Measurements from ENCODE around the gene CNTNAP5.

Gene CNTNAP5

GRCh38 chr2:124536591-124536990 is 511.5 kb downstream of the CNTNAP5 start:
- no peak for DNase-seq
- Histone ChIP-seq H3K27me3 (replicated peaks; ENCODE audit: control insufficient read depth, insufficient read depth, low read length, poor library complexity, severe bottlenecking) (no peaks in the 10 kb centered on the region), H3K27ac (ENCODE audit: insufficient read depth, low read length, poor library complexity, severe bottlenecking) (no peak overlapping the region), H3K9me3 (ENCODE audit: control insufficient read depth, low read length) (no peaks in the 10 kb centered on the region), H3K4me1 (ENCODE audit: control insufficient read depth, insufficient read depth, low read length, poor library complexity, severe bottlenecking) (no peaks in the 10 kb centered on the region), H3K36me3 (ENCODE audit: control insufficient read depth, insufficient read depth, low read length) (no peaks in the 10 kb centered on the region), H3K4me3 (ENCODE audit: insufficient read depth, low read depth, low read length, poor library complexity, severe bottlenecking) (no peak overlapping the region)

- no peaks in the 10 kb centered on the region for H3K9me3 ChIP-seq (ENCODE audit: control insufficient read depth, low read length)
- no peaks in the 10 kb centered on the region for H3K4me1 ChIP-seq (ENCODE audit: control insufficient read depth, insufficient read depth, low read length, poor library complexity, severe bottlenecking)
- DNase-seq, result no peak
- no peak overlapping the region for H3K4me3 ChIP-seq (ENCODE audit: insufficient read depth, low read depth, low read length, poor library complexity, severe bottlenecking)
- no peak overlapping the region for H3K27ac ChIP-seq (ENCODE audit: insufficient read depth, low read length, poor library complexity, severe bottlenecking)
- no peaks in the 10 kb centered on the region for H3K36me3 ChIP-seq (ENCODE audit: control insufficient read depth, insufficient read depth, low read length)
- H3K27me3 ChIP-seq (replicated peaks; ENCODE audit: control insufficient read depth, insufficient read depth, low read length, poor library complexity, severe bottlenecking), result no peaks in the 10 kb centered on the region
Observed at GRCh38 chr2:124538549-124538948, 513.5 kb downstream of the CNTNAP5 start.

GRCh38 chr2:124540805-124541204 is 515.7 kb downstream of the CNTNAP5 start:
- Histone ChIP-seq H3K36me3 (ENCODE audit: control insufficient read depth, insufficient read depth, low read length) (no peaks in the 10 kb centered on the region), H3K9me3 (ENCODE audit: control insufficient read depth, low read length) (no peaks in the 10 kb centered on the region), H3K27ac (ENCODE audit: insufficient read depth, low read length, poor library complexity, severe bottlenecking) (no peak overlapping the region), H3K27me3 (replicated peaks; ENCODE audit: control insufficient read depth, insufficient read depth, low read length, poor library complexity, severe bottlenecking) (no peaks in the 10 kb centered on the region), H3K4me1 (ENCODE audit: control insufficient read depth, insufficient read depth, low read length, poor library complexity, severe bottlenecking) (no peaks in the 10 kb centered on the region), H3K4me3 (ENCODE audit: insufficient read depth, low read depth, low read length, poor library complexity, severe bottlenecking) (no peak overlapping the region)
- no peak for DNase-seq

GRCh38 chr2:124542932-124543640 is 518.0 kb downstream of the CNTNAP5 start:
- Histone ChIP-seq H3K36me3 (ENCODE audit: control insufficient read depth, insufficient read depth, low read length) (no peaks in the 10 kb centered on the region), H3K4me3 (ENCODE audit: insufficient read depth, low read depth, low read length, poor library complexity, severe bottlenecking) (no peak overlapping the region), H3K27ac (ENCODE audit: insufficient read depth, low read length, poor library complexity, severe bottlenecking) (no peak overlapping the region), H3K9me3 (ENCODE audit: control insufficient read depth, low read length) (no peaks in the 10 kb centered on the region), H3K27me3 (replicated peaks; ENCODE audit: control insufficient read depth, insufficient read depth, low read length, poor library complexity, severe bottlenecking) (no peaks in the 10 kb centered on the region), H3K4me1 (ENCODE audit: control insufficient read depth, insufficient read depth, low read length, poor library complexity, severe bottlenecking) (no peaks in the 10 kb centered on the region)
- no peak for DNase-seq

GRCh38 chr2:124547700-124548099 is 522.6 kb downstream of the CNTNAP5 start:
- DNase-seq, result no peak
- H3K4me3 ChIP-seq (ENCODE audit: insufficient read depth, low read depth, low read length, poor library complexity, severe bottlenecking), result no peak overlapping the region
- H3K36me3 ChIP-seq (ENCODE audit: control insufficient read depth, insufficient read depth, low read length), result no peaks in the 10 kb centered on the region
- no peaks in the 10 kb centered on the region for H3K4me1 ChIP-seq (ENCODE audit: control insufficient read depth, insufficient read depth, low read length, poor library complexity, severe bottlenecking)
- H3K27ac ChIP-seq (ENCODE audit: insufficient read depth, low read length, poor library complexity, severe bottlenecking), result no peak overlapping the region
- H3K27me3 ChIP-seq (replicated peaks; ENCODE audit: control insufficient read depth, insufficient read depth, low read length, poor library complexity, severe bottlenecking), result no peaks in the 10 kb centered on the region
- no peaks in the 10 kb centered on the region for H3K9me3 ChIP-seq (ENCODE audit: control insufficient read depth, low read length)

GRCh38 chr2:124558277-124558905 is 533.3 kb downstream of the CNTNAP5 start:
- Histone ChIP-seq H3K27ac (ENCODE audit: insufficient read depth, low read length, poor library complexity, severe bottlenecking) (no peak overlapping the region), H3K4me3 (ENCODE audit: insufficient read depth, low read depth, low read length, poor library complexity, severe bottlenecking) (no peak overlapping the region), H3K9me3 (ENCODE audit: control insufficient read depth, low read length) (no peaks in the 10 kb centered on the region), H3K4me1 (ENCODE audit: control insufficient read depth, insufficient read depth, low read length, poor library complexity, severe bottlenecking) (no peaks in the 10 kb centered on the region), H3K27me3 (replicated peaks; ENCODE audit: control insufficient read depth, insufficient read depth, low read length, poor library complexity, severe bottlenecking) (no peaks in the 10 kb centered on the region), H3K36me3 (ENCODE audit: control insufficient read depth, insufficient read depth, low read length) (no peaks in the 10 kb centered on the region)
- DNase-seq, result no peak

GRCh38 chr2:124559236-124559635 is 534.1 kb downstream of the CNTNAP5 start:
- H3K36me3 ChIP-seq (ENCODE audit: control insufficient read depth, insufficient read depth, low read length), result no peaks in the 10 kb centered on the region
- no peak overlapping the region for H3K4me3 ChIP-seq (ENCODE audit: insufficient read depth, low read depth, low read length, poor library complexity, severe bottlenecking)
- H3K9me3 ChIP-seq (ENCODE audit: control insufficient read depth, low read length), result no peaks in the 10 kb centered on the region
- no peak overlapping the region for H3K27ac ChIP-seq (ENCODE audit: insufficient read depth, low read length, poor library complexity, severe bottlenecking)
- no peak for DNase-seq
- no peaks in the 10 kb centered on the region for H3K27me3 ChIP-seq (replicated peaks; ENCODE audit: control insufficient read depth, insufficient read depth, low read length, poor library complexity, severe bottlenecking)
- no peaks in the 10 kb centered on the region for H3K4me1 ChIP-seq (ENCODE audit: control insufficient read depth, insufficient read depth, low read length, poor library complexity, severe bottlenecking)

- DNase-seq, result no peak
- H3K27me3 ChIP-seq (replicated peaks; ENCODE audit: control insufficient read depth, insufficient read depth, low read length, poor library complexity, severe bottlenecking), result no peaks in the 10 kb centered on the region
Observed at GRCh38 chr2:124560592-124561112, 535.6 kb downstream of the CNTNAP5 start.

GRCh38 chr2:124561486-124561885 is 536.4 kb downstream of the CNTNAP5 start:
- Histone ChIP-seq H3K4me3 (ENCODE audit: insufficient read depth, low read depth, low read length, poor library complexity, severe bottlenecking) (no peak overlapping the region), H3K27ac (ENCODE audit: insufficient read depth, low read length, poor library complexity, severe bottlenecking) (no peak overlapping the region), H3K4me1 (ENCODE audit: control insufficient read depth, insufficient read depth, low read length, poor library complexity, severe bottlenecking) (no peaks in the 10 kb centered on the region), H3K9me3 (ENCODE audit: control insufficient read depth, low read length) (no peaks in the 10 kb centered on the region), H3K36me3 (ENCODE audit: control insufficient read depth, insufficient read depth, low read length) (no peaks in the 10 kb centered on the region), H3K27me3 (replicated peaks; ENCODE audit: control insufficient read depth, insufficient read depth, low read length, poor library complexity, severe bottlenecking) (no peaks in the 10 kb centered on the region)
- DNase-seq, result no peak

More at GRCh38 chr2:124560592-124561112, 535.6 kb downstream of the CNTNAP5 start:
- Histone ChIP-seq H3K4me1 (ENCODE audit: control insufficient read depth, insufficient read depth, low read length, poor library complexity, severe bottlenecking) (no peaks in the 10 kb centered on the region), H3K9me3 (ENCODE audit: control insufficient read depth, low read length) (no peaks in the 10 kb centered on the region), H3K36me3 (ENCODE audit: control insufficient read depth, insufficient read depth, low read length) (no peaks in the 10 kb centered on the region), H3K4me3 (ENCODE audit: insufficient read depth, low read depth, low read length, poor library complexity, severe bottlenecking) (no peak overlapping the region), H3K27ac (ENCODE audit: insufficient read depth, low read length, poor library complexity, severe bottlenecking) (no peak overlapping the region)

- Histone ChIP-seq H3K36me3 (ENCODE audit: control insufficient read depth, insufficient read depth, low read length) (no peaks in the 10 kb centered on the region), H3K4me1 (ENCODE audit: control insufficient read depth, insufficient read depth, low read length, poor library complexity, severe bottlenecking) (no peaks in the 10 kb centered on the region)
- no peak for DNase-seq
Observed at GRCh38 chr2:124563426-124563825, 538.3 kb downstream of the CNTNAP5 start.

More at GRCh38 chr2:124563426-124563825, 538.3 kb downstream of the CNTNAP5 start:
- H3K27me3 ChIP-seq (replicated peaks; ENCODE audit: control insufficient read depth, insufficient read depth, low read length, poor library complexity, severe bottlenecking), result no peaks in the 10 kb centered on the region
- H3K4me3 ChIP-seq (ENCODE audit: insufficient read depth, low read depth, low read length, poor library complexity, severe bottlenecking), result no peak overlapping the region
- no peak overlapping the region for H3K27ac ChIP-seq (ENCODE audit: insufficient read depth, low read length, poor library complexity, severe bottlenecking)
- no peaks in the 10 kb centered on the region for H3K9me3 ChIP-seq (ENCODE audit: control insufficient read depth, low read length)
